MM.1S (cell line): Measurements from ENCODE around the gene GNAT3.

Experiments used
- DNase-seq: peaks from one replicate; pipeline ENCODE4 v3.0.0-alpha.2; 2015
- H2AFZ ChIP-seq: fragments of 300-600 bp; sonication (generic); 2 replicates; pipeline ENCODE4 v1.6.0; 2016; ENCODE audit warnings: antibody characterized with exemption, low read length
- H3F3A ChIP-seq: fragments of 300-600 bp; sonication (generic); 2 replicates; pipeline ENCODE4 v1.6.1; 2016; ENCODE audit warnings: mild to moderate bottlenecking, antibody characterized with exemption, low read length, moderate library complexity, mixed read lengths; ENCODE audit not compliant: insufficient read depth
- H3K27ac ChIP-seq: fragments of 300-600 bp; sonication (generic); 2 replicates; pipeline ENCODE4 v1.5.1; 2016; ENCODE audit warnings: mild to moderate bottlenecking, low read length
- H3K27me3 ChIP-seq: fragments of 300-600 bp; sonication (generic); replicated peaks from 2 replicates; pipeline ENCODE4 v1.6.0; 2016; ENCODE audit warnings: low read length; ENCODE audit not compliant: insufficient read depth
- H3K36me3 ChIP-seq: fragments of 300-600 bp; sonication (generic); replicated peaks from 2 replicates; pipeline ENCODE4 v1.6.1; 2016; ENCODE audit warnings: mild to moderate bottlenecking, low read length, mixed read lengths; ENCODE audit not compliant: insufficient read depth
- H3K4me1 ChIP-seq: fragments of 300-600 bp; sonication (generic); 2 replicates; pipeline ENCODE4 v1.6.1; 2016; ENCODE audit warnings: low read length, mixed read lengths
- H3K4me2 ChIP-seq: fragments of 300-600 bp; sonication (generic); 2 replicates; pipeline ENCODE4 v1.6.0; 2016; ENCODE audit warnings: low read depth, low read length
- H3K4me3 ChIP-seq: fragments of 300-600 bp; sonication (generic); 2 replicates; pipeline ENCODE4 v1.5.1; 2016; ENCODE audit warnings: low read length, mixed read lengths
- H3K79me2 ChIP-seq: fragments of 300-600 bp; sonication (generic); 2 replicates; pipeline ENCODE4 v1.6.1; 2016; ENCODE audit warnings: mixed run types, low read length, mixed read lengths
- H3K9ac ChIP-seq: fragments of 300-600 bp; sonication (generic); 2 replicates; pipeline ENCODE4 v1.6.1; 2016; ENCODE audit warnings: low read length, mixed read lengths
- H3K9me2 ChIP-seq: fragments of 300-600 bp; sonication (generic); replicated peaks from 2 replicates; pipeline ENCODE4 v1.6.1; 2016; ENCODE audit warnings: mild to moderate bottlenecking, low read length, mixed read lengths; ENCODE audit not compliant: insufficient read depth
- H3K9me3 ChIP-seq: fragments of 300-600 bp; sonication (generic); replicated peaks from 2 replicates; pipeline ENCODE4 v1.6.1; 2016; ENCODE audit warnings: mild to moderate bottlenecking, low read length, mixed read lengths; ENCODE audit not compliant: insufficient read depth
- H4K20me1 ChIP-seq: fragments of 300-600 bp; sonication (generic); 2 replicates; pipeline ENCODE4 v1.6.1; 2016; ENCODE audit warnings: mild to moderate bottlenecking, low read length, moderate library complexity, mixed read lengths; ENCODE audit not compliant: insufficient read depth
- EZH2 ChIP-seq: fragments of 300-600 bp; sonication (generic); optimal IDR thresholded peaks from 2 replicates; pipeline ENCODE3; 2017; ENCODE audit warnings: low read depth, mild to moderate bottlenecking, antibody characterized with exemption, low read length, mixed read lengths
- EZH2phosphoT487 ChIP-seq: fragments of 300-600 bp; sonication (generic); IDR thresholded peaks from 2 replicates; pipeline ENCODE4 v1.6.1; 2018; ENCODE audit warnings: antibody characterized with exemption, low read length
- TF ChIP-seq, protein P1 (sequence below): fragments of 300-600 bp; sonication (generic); IDR thresholded peaks from 2 replicates; pipeline ENCODE4 v1.5.1; 2016; ENCODE audit warnings: antibody characterized with exemption, low read length, mixed read lengths

The GNAT3 gene

DNA sequence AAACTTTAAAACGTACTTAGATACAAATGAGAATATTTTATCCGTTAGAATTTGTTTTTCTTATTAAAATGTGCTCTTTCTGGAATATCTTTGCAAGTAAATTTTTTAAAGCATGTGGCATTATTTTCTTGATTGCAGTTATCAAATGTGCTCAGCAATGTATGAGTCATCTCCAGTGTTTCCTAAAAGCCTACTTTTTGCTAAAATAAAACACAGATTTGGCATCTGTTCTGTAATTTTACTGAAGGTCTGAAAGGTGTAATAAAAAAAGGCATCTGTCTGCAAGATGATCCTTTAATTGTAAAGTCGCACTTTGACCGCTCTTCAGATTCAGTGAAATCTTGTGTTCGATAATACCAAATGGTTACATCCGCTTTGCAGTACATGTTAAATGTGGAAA lies 3.4 kb downstream of the GNAT3 start:
- no peaks in the 10 kb centered on the region for H3K27me3 ChIP-seq
- H3K36me3 ChIP-seq: no peaks in the 10 kb centered on the region
- no peaks in the 10 kb centered on the region for H3K4me1 ChIP-seq
- no peaks in the 10 kb centered on the region for H3K79me2 ChIP-seq
- no peaks in the 10 kb centered on the region for H3K9me3 ChIP-seq
- no peaks in the 10 kb centered on the region for H3F3A ChIP-seq
- H3K27ac ChIP-seq: no peak overlapping the region
- DNase-seq: no peak
- H3K9me2 ChIP-seq: no peaks in the 10 kb centered on the region
- H4K20me1 ChIP-seq: no peaks in the 10 kb centered on the region
- no peak overlapping the region for H3K4me2 ChIP-seq
- TF ChIP-seq EZH2: no peak
- TF ChIP-seq EZH2phosphoT487: no peak
- TF ChIP-seq, protein P1, sequence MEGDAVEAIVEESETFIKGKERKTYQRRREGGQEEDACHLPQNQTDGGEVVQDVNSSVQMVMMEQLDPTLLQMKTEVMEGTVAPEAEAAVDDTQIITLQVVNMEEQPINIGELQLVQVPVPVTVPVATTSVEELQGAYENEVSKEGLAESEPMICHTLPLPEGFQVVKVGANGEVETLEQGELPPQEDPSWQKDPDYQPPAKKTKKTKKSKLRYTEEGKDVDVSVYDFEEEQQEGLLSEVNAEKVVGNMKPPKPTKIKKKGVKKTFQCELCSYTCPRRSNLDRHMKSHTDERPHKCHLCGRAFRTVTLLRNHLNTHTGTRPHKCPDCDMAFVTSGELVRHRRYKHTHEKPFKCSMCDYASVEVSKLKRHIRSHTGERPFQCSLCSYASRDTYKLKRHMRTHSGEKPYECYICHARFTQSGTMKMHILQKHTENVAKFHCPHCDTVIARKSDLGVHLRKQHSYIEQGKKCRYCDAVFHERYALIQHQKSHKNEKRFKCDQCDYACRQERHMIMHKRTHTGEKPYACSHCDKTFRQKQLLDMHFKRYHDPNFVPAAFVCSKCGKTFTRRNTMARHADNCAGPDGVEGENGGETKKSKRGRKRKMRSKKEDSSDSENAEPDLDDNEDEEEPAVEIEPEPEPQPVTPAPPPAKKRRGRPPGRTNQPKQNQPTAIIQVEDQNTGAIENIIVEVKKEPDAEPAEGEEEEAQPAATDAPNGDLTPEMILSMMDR: no peak
- no peak overlapping the region for H3K4me3 ChIP-seq
- no peak overlapping the region for H2AFZ ChIP-seq
- H3K9ac ChIP-seq: no peak overlapping the region

DNA sequence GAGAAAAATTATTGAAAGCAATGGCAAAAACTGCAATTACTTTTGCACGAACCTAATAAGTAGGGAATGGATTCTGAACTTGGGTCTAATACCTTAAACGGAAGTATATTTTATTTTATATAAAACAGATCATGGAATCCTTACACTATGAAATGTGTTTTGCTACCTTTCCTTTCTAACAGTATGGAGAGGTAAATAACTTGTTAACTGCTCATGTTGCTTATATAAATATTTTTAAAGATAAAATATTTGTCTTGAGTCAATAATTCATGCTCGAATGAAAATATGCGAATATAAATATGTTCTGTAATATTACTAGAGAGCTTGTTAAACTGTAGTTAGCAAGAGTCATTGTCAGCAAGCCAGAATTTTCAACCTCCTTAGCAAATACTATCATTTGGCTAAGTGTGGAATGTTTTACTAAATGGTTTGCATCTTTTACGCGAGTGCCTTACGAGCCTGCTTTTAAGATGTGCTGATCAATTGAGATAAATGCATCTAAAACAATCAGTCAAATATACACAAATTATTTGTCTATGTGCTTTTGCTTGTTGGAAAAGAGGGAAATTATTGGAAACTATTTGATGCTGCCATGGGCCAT lies 5.9 kb downstream of the GNAT3 start:
- Histone ChIP-seq H3K79me2 (no peaks in the 10 kb centered on the region), H3K9ac (no peak overlapping the region), H3K27me3 (no peaks in the 10 kb centered on the region), H3K4me2 (no peak overlapping the region), H3F3A (no peaks in the 10 kb centered on the region), H3K4me1 (no peaks in the 10 kb centered on the region), H3K4me3 (no peak overlapping the region), H3K27ac (no peak overlapping the region), H3K36me3 (no peaks in the 10 kb centered on the region), H4K20me1 (no peaks in the 10 kb centered on the region), H3K9me3 (no peaks in the 10 kb centered on the region), H3K9me2 (no peaks in the 10 kb centered on the region), H2AFZ (no peak overlapping the region)
- DNase-seq: no peak
- no peak for TF ChIP-seq EZH2phosphoT487
- no peak for TF ChIP-seq EZH2
- TF ChIP-seq, protein P1: no peak

DNA sequence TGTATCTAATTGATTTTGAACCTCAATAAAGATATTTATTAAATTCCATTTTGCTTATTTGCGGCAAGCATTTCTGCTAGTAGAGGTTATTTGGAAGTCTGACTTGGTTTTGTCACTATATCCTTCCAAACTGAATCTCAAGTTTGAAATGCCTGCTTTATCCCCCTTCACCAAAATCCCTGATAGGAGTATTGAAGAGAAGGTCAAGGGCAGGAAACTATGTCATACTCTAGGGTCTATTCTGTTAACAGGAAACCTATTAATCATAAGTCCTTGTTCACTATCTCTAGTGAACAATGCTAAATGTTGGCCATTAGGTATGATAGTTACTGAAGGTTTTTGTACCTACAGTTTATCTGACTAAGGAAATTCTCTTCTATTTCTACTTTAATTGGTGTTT lies 11.5 kb downstream of the GNAT3 start:
- Histone ChIP-seq H3K4me1 (no peaks in the 10 kb centered on the region), H3F3A (no peaks in the 10 kb centered on the region), H3K27ac (no peak overlapping the region), H2AFZ (no peak overlapping the region), H3K27me3 (no peaks in the 10 kb centered on the region), H3K36me3 (no peaks in the 10 kb centered on the region), H3K9ac (no peak overlapping the region), H3K4me2 (no peak overlapping the region), H3K9me3 (no peaks in the 10 kb centered on the region), H3K4me3 (no peak overlapping the region), H3K79me2 (no peaks in the 10 kb centered on the region), H3K9me2 (no peaks in the 10 kb centered on the region), H4K20me1 (no peaks in the 10 kb centered on the region)
- no peak for DNase-seq
- TF ChIP-seq EZH2phosphoT487: no peak

DNA sequence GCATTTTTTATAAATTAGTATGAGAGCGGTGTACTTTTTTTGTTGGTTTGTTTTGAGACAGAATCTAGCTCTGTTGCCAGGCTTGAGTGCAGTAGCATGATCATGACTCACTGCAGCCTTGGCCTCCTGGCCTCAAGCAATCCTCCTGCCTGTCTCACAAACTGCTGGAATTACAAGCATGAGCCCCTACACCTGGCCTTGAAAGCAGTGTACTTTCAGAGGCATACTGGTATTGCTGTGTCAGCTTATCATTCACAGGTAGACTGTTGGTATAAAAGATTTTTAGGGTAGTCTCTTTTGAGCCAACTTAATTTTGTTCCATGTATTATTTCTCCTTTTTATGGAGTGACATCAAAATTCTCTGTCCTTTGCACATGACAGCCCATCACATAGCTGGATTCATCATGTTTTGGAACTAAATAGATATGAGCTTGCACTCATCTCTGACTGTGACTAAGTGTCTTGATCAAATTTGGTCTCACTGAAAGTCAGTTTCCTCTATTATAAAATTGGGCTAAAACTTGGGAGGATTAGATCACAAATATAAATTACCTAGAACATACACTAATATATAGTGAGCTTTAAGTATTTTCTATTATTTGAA lies 12.4 kb downstream of the GNAT3 start:
- no peaks in the 10 kb centered on the region for H3K27me3 ChIP-seq
- H3K9me2 ChIP-seq: no peaks in the 10 kb centered on the region
- H3K4me1 ChIP-seq: no peaks in the 10 kb centered on the region
- no peak overlapping the region for H2AFZ ChIP-seq
- H3F3A ChIP-seq: no peaks in the 10 kb centered on the region
- H3K79me2 ChIP-seq: no peaks in the 10 kb centered on the region
- TF ChIP-seq EZH2 (no peak), EZH2phosphoT487 (no peak)
- TF ChIP-seq, protein P1: no peak
- no peak overlapping the region for H3K4me2 ChIP-seq
- no peak overlapping the region for H3K9ac ChIP-seq
- no peak for DNase-seq
- no peaks in the 10 kb centered on the region for H4K20me1 ChIP-seq
- no peaks in the 10 kb centered on the region for H3K9me3 ChIP-seq
- no peaks in the 10 kb centered on the region for H3K36me3 ChIP-seq
- H3K27ac ChIP-seq: no peak overlapping the region
- H3K4me3 ChIP-seq: no peak overlapping the region
